Astrocyte (in vitro differentiated cells and primary cell): ENCODE results near the gene HNRNPU.

ENCODE experiments used
- EZH2 ChIP-seq: IDR thresholded peaks from 2 replicates; pipeline ENCODE4 v1.6.1; 2012; ENCODE audit warnings: mild to moderate bottlenecking, low read length, inconsistent platforms; ENCODE audit not compliant: insufficient read depth
- TF ChIP-seq, protein P1 (sequence below): IDR thresholded peaks from 2 replicates; pipeline ENCODE4 v1.5.1; 2011; ENCODE audit warnings: low read depth, mild to moderate bottlenecking, inconsistent platforms, low read length, moderate library complexity; ENCODE audit not compliant: insufficient read depth

GRCh38 chr1:244866355-244866754 lies 2.0 kb upstream of the HNRNPU start:
- TF ChIP-seq, protein P1, sequence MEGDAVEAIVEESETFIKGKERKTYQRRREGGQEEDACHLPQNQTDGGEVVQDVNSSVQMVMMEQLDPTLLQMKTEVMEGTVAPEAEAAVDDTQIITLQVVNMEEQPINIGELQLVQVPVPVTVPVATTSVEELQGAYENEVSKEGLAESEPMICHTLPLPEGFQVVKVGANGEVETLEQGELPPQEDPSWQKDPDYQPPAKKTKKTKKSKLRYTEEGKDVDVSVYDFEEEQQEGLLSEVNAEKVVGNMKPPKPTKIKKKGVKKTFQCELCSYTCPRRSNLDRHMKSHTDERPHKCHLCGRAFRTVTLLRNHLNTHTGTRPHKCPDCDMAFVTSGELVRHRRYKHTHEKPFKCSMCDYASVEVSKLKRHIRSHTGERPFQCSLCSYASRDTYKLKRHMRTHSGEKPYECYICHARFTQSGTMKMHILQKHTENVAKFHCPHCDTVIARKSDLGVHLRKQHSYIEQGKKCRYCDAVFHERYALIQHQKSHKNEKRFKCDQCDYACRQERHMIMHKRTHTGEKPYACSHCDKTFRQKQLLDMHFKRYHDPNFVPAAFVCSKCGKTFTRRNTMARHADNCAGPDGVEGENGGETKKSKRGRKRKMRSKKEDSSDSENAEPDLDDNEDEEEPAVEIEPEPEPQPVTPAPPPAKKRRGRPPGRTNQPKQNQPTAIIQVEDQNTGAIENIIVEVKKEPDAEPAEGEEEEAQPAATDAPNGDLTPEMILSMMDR, result no peak
- TF ChIP-seq EZH2, result no peak
